Neural progenitor cell (in vitro differentiated cells): Measurements from ENCODE around the gene GABRB2. TPM values are rescaled to one million over a fixed set of nuclear protein-coding genes. Genes with fewer than 3 reads are reported as not detected.

ENCODE experiments used
- DNase-seq: peaks from one replicate; pipeline ENCODE4 v3.0.0-alpha.2; 2016; ENCODE audit warnings: low spot score
- H2AFZ ChIP-seq: fragments of 200-600 bp; sonication (generic); replicated peaks from 2 replicates; pipeline ENCODE4 v1.6.1; 2016; ENCODE audit warnings: antibody characterized with exemption
- H3F3A ChIP-seq: fragments of 200-600 bp; sonication (generic); 2 replicates; pipeline ENCODE4 v1.6.1; 2016; ENCODE audit warnings: antibody characterized with exemption, low read depth
- H3K27ac ChIP-seq: fragments of 200-600 bp; sonication (generic); 2 replicates; pipeline ENCODE4 v1.5.1; 2016; ENCODE audit warnings: mild to moderate bottlenecking
- H3K27me3 ChIP-seq: fragments of 200-600 bp; sonication (generic); 2 replicates; pipeline ENCODE4 v1.6.1; 2016; ENCODE audit warnings: mild to moderate bottlenecking, moderate library complexity
- H3K36me3 ChIP-seq: fragments of 200-600 bp; sonication (generic); 2 replicates; pipeline ENCODE4 v1.5.1; 2016
- H3K4me1 ChIP-seq: fragments of 200-600 bp; sonication (generic); 2 replicates; pipeline ENCODE4 v1.6.1; 2016; ENCODE audit warnings: mixed run types
- H3K4me2 ChIP-seq: fragments of 200-600 bp; sonication (generic); 2 replicates; pipeline ENCODE4 v1.6.1; 2016
- H3K4me3 ChIP-seq: fragments of 200-600 bp; sonication (generic); 2 replicates; pipeline ENCODE4 v1.5.1; 2016
- H3K79me2 ChIP-seq: fragments of 200-600 bp; sonication (generic); 2 replicates; pipeline ENCODE4 v1.6.1; 2016; ENCODE audit warnings: low read depth
- H3K9ac ChIP-seq: fragments of 200-600 bp; sonication (generic); 2 replicates; pipeline ENCODE4 v1.6.1; 2016
- H3K9me3 ChIP-seq: fragments of 200-600 bp; sonication (generic); 2 replicates; pipeline ENCODE4 v1.5.1; 2016; ENCODE audit warnings: low read depth
- H4K20me1 ChIP-seq: fragments of 200-600 bp; sonication (generic); 2 replicates; pipeline ENCODE4 v1.6.1; 2016; ENCODE audit warnings: low read depth
- H3K27ac Mint-ChIP-seq: 3 replicates; pipeline ENCODE4 v1.8.0; 2021; ENCODE audit warnings: mixed read lengths
- H3K27me3 Mint-ChIP-seq: 2 replicates; pipeline ENCODE4 v1.8.0; 2022; ENCODE audit warnings: low read depth, mild to moderate bottlenecking, inconsistent platforms, moderate library complexity, mixed read lengths; ENCODE audit not compliant: insufficient read depth
- H3K36me3 Mint-ChIP-seq: 3 replicates; pipeline ENCODE4 v1.8.0; 2021; ENCODE audit warnings: mixed read lengths
- H3K4me1 Mint-ChIP-seq: 3 replicates; pipeline ENCODE4 v1.8.0; 2021; ENCODE audit warnings: mixed read lengths
- H3K4me3 Mint-ChIP-seq: 3 replicates; pipeline ENCODE4 v1.8.0; 2021; ENCODE audit warnings: mild to moderate bottlenecking, moderate library complexity, mixed read lengths
- H3K9me3 Mint-ChIP-seq: 3 replicates; pipeline ENCODE4 v1.8.0; 2020; ENCODE audit warnings: mixed read lengths
- EZH2 ChIP-seq: fragments of 200-600 bp; sonication (generic); IDR thresholded peaks from 2 replicates; pipeline ENCODE4 v1.6.1; 2017; ENCODE audit warnings: antibody characterized with exemption, mild to moderate bottlenecking, moderate library complexity
- EZH2phosphoT487 ChIP-seq: fragments of 200-600 bp; sonication (generic); IDR thresholded peaks from 2 replicates; pipeline ENCODE4 v1.6.1; 2017; ENCODE audit warnings: antibody characterized with exemption
- total RNA-seq: library from RNA; depleted of rRNA; stranded (reverse); fragments of >200 nt; gene quantifications from 2 replicates; pipeline ENCODE4 v1.2.3, GENCODE V29; 2015; ENCODE audit warnings: low replicate concordance
- TF ChIP-seq, protein P1 (sequence below): fragments of 200-600 bp; sonication (generic); IDR thresholded peaks from 2 replicates; pipeline ENCODE4 v1.5.1; 2017; ENCODE audit warnings: antibody characterized with exemption, mild to moderate bottlenecking

GABRB2 gene
- total RNA-seq, 1 donor from 2014 or later: 0.58 TPM

DNA sequence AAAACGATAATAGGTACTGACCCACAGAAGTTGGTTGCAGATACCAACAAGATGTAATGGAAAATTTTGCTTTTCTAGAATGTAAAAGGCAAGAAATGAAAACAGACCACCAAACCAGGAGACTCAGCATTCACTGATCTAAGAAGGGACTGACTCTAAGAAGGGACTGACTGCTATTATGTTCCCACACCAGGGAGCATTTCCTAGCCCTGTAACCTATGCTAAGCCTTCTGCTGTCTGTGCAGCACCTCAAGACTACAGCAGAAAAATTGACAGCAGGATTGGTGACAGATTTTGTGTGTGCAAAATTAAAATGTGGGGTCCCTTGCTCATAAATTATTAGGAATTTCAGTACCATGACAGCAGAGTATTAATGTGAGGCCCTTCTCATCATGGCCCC is 154.8 kb downstream of the GABRB2 start:
- no peaks in the 10 kb centered on the region for H3K27me3 Mint-ChIP-seq
- Histone ChIP-seq H2AFZ (no peak overlapping the region), H3K4me3 (no peak overlapping the region), H4K20me1 (no peaks in the 10 kb centered on the region), H3K27ac (no peak overlapping the region), H3K79me2 (no peaks in the 10 kb centered on the region), H3F3A (no peaks in the 10 kb centered on the region), H3K27me3 (no peaks in the 10 kb centered on the region), H3K9ac (no peak overlapping the region), H3K4me2 (no peak overlapping the region), H3K36me3 (no peaks in the 10 kb centered on the region), H3K4me1 (peaks cover 5% of the 10 kb centered on the region), H3K9me3 (no peaks in the 10 kb centered on the region)
- H3K36me3 Mint-ChIP-seq: no peaks in the 10 kb centered on the region
- no peak overlapping the region for H3K4me3 Mint-ChIP-seq
- DNase-seq: peak; percentile 33
- H3K9me3 Mint-ChIP-seq: no peaks in the 10 kb centered on the region
- H3K27ac Mint-ChIP-seq: no peak overlapping the region
- TF ChIP-seq, protein P1, sequence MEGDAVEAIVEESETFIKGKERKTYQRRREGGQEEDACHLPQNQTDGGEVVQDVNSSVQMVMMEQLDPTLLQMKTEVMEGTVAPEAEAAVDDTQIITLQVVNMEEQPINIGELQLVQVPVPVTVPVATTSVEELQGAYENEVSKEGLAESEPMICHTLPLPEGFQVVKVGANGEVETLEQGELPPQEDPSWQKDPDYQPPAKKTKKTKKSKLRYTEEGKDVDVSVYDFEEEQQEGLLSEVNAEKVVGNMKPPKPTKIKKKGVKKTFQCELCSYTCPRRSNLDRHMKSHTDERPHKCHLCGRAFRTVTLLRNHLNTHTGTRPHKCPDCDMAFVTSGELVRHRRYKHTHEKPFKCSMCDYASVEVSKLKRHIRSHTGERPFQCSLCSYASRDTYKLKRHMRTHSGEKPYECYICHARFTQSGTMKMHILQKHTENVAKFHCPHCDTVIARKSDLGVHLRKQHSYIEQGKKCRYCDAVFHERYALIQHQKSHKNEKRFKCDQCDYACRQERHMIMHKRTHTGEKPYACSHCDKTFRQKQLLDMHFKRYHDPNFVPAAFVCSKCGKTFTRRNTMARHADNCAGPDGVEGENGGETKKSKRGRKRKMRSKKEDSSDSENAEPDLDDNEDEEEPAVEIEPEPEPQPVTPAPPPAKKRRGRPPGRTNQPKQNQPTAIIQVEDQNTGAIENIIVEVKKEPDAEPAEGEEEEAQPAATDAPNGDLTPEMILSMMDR: no peak
- TF ChIP-seq EZH2 (no peak), EZH2phosphoT487 (no peak)
- peaks cover 6% of the 10 kb centered on the region for H3K4me1 Mint-ChIP-seq

GRCh38 chr5:161391016-161391415 is 155.5 kb downstream of the GABRB2 start:
- Histone ChIP-seq H3K27me3 (no peaks in the 10 kb centered on the region), H3K9me3 (no peaks in the 10 kb centered on the region), H3K4me2 (no peak overlapping the region), H3K79me2 (no peaks in the 10 kb centered on the region), H3K27ac (no peak overlapping the region), H3K9ac (no peak overlapping the region), H3K36me3 (no peaks in the 10 kb centered on the region), H2AFZ (no peak overlapping the region), H3F3A (no peaks in the 10 kb centered on the region), H3K4me1 (peaks cover 5% of the 10 kb centered on the region), H4K20me1 (no peaks in the 10 kb centered on the region), H3K4me3 (no peak overlapping the region)
- H3K9me3 Mint-ChIP-seq: no peaks in the 10 kb centered on the region
- TF ChIP-seq, protein P1: no peak
- TF ChIP-seq EZH2 (no peak), EZH2phosphoT487 (no peak)
- H3K4me1 Mint-ChIP-seq: peaks cover 6% of the 10 kb centered on the region
- H3K4me3 Mint-ChIP-seq: no peak overlapping the region
- DNase-seq: no peak
- no peaks in the 10 kb centered on the region for H3K27me3 Mint-ChIP-seq
- H3K36me3 Mint-ChIP-seq: no peaks in the 10 kb centered on the region
- H3K27ac Mint-ChIP-seq: no peak overlapping the region

GRCh38 chr5:161387121-161387520 is 159.4 kb downstream of the GABRB2 start:
- H3K9me3 ChIP-seq: no peaks in the 10 kb centered on the region
- no peaks in the 10 kb centered on the region for H3K36me3 ChIP-seq
- no peaks in the 10 kb centered on the region for H3K79me2 ChIP-seq
- TF ChIP-seq, protein P1: no peak
- TF ChIP-seq EZH2 (no peak), EZH2phosphoT487 (no peak)
- no peak overlapping the region for H3K27ac ChIP-seq
- no peaks in the 10 kb centered on the region for H3F3A ChIP-seq
- H3K4me1 Mint-ChIP-seq: peaks cover 6% of the 10 kb centered on the region
- H3K36me3 Mint-ChIP-seq: no peaks in the 10 kb centered on the region
- H3K4me3 Mint-ChIP-seq: no peak overlapping the region
- no peaks in the 10 kb centered on the region for H3K27me3 ChIP-seq
- H3K27me3 Mint-ChIP-seq: no peaks in the 10 kb centered on the region
- H3K9me3 Mint-ChIP-seq: no peaks in the 10 kb centered on the region
- H3K4me1 ChIP-seq: peaks cover 5% of the 10 kb centered on the region
- no peak overlapping the region for H3K4me2 ChIP-seq
- H2AFZ ChIP-seq: no peak overlapping the region
- H3K27ac Mint-ChIP-seq: no peak overlapping the region
- no peak overlapping the region for H3K9ac ChIP-seq
- no peak for DNase-seq
- no peaks in the 10 kb centered on the region for H4K20me1 ChIP-seq
- H3K4me3 ChIP-seq: no peak overlapping the region

GRCh38 chr5:161385027-161385426 is 161.5 kb downstream of the GABRB2 start:
- DNase-seq: no peak
- H4K20me1 ChIP-seq: no peaks in the 10 kb centered on the region
- TF ChIP-seq, protein P1: no peak
- TF ChIP-seq EZH2phosphoT487: no peak
- no peak for TF ChIP-seq EZH2
- no peaks in the 10 kb centered on the region for H3K9me3 ChIP-seq
- no peaks in the 10 kb centered on the region for H3K4me1 ChIP-seq
- H3K27me3 ChIP-seq: no peaks in the 10 kb centered on the region
- no peaks in the 10 kb centered on the region for H3K79me2 ChIP-seq
- Mint-ChIP-seq H3K9me3 (no peaks in the 10 kb centered on the region), H3K4me3 (no peak overlapping the region), H3K36me3 (no peaks in the 10 kb centered on the region), H3K4me1 (peaks cover 4% of the 10 kb centered on the region), H3K27me3 (no peaks in the 10 kb centered on the region), H3K27ac (no peak overlapping the region)
- H3K9ac ChIP-seq: no peak overlapping the region
- H3K36me3 ChIP-seq: no peaks in the 10 kb centered on the region
- no peaks in the 10 kb centered on the region for H3F3A ChIP-seq
- H3K27ac ChIP-seq: no peak overlapping the region
- H2AFZ ChIP-seq: no peak overlapping the region
- no peak overlapping the region for H3K4me2 ChIP-seq
- H3K4me3 ChIP-seq: no peak overlapping the region
